Tibial nerve (tissue), 4 donors: ENCODE results near the gene ZSWIM8.

Experiments used
- EP300 ChIP-seq, 2 donors: sonication (generic); formaldehyde crosslinking; IDR thresholded peaks; one replicate each; pipeline ENCODE4 v1.6.1; 2017; ENCODE audit warnings: antibody characterized with exemption in 2 of 2, mild to moderate bottlenecking in 1 of 2
- POLR2A ChIP-seq, 2 donors: fragments of 450-650 bp; IDR thresholded peaks; one replicate each; pipeline ENCODE4 v1.6.1; 2017; ENCODE audit warnings: antibody characterized with exemption in 2 of 2, mild to moderate bottlenecking in 2 of 2, moderate library complexity in 2 of 2
- TF ChIP-seq, protein P1 (sequence below), 5 experiments: fragments of 200-600 bp in 3 of 5; fragments of 450-650 bp in 2 of 5; sonication (generic) in 3 of 5; IDR thresholded peaks; one replicate each; pipeline ENCODE4 v1.5.1; 2016 to 2019; ENCODE audit warnings: antibody characterized with exemption in 5 of 5, mild to moderate bottlenecking in 3 of 5, moderate library complexity in 2 of 5

DNA sequence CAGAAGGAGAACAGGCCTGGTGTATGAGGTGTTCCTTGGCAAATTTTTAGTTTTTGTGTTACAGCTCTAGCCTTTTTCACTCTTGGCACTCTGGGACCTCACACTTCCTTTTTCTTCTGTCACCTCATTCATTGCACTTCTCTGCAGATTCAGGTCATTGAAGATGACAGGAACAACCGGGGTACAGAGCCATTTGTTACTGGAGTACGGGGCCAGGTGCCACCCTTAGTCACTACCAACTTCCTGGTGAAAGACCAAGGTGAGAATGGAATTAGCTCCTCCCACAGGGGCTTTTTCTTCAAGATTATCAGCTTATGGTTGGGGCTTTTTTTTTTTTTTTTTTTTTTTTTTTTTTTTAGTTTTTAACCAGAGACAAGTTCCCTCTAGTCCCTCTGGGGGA, 22.1 kb upstream of the ZSWIM8 start:
- TF ChIP-seq, protein P1, sequence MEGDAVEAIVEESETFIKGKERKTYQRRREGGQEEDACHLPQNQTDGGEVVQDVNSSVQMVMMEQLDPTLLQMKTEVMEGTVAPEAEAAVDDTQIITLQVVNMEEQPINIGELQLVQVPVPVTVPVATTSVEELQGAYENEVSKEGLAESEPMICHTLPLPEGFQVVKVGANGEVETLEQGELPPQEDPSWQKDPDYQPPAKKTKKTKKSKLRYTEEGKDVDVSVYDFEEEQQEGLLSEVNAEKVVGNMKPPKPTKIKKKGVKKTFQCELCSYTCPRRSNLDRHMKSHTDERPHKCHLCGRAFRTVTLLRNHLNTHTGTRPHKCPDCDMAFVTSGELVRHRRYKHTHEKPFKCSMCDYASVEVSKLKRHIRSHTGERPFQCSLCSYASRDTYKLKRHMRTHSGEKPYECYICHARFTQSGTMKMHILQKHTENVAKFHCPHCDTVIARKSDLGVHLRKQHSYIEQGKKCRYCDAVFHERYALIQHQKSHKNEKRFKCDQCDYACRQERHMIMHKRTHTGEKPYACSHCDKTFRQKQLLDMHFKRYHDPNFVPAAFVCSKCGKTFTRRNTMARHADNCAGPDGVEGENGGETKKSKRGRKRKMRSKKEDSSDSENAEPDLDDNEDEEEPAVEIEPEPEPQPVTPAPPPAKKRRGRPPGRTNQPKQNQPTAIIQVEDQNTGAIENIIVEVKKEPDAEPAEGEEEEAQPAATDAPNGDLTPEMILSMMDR (IDR thresholded peaks at IDR 0.05): no peak
- TF ChIP-seq POLR2A (IDR thresholded peaks at IDR 0.05) (no peak), EP300 (IDR thresholded peaks at IDR 0.05) (no peak)
